Thymus (tissue), 14 donors: ENCODE measurements around the gene NTSR2. TPM values are rescaled to one million over a fixed set of nuclear protein-coding genes. Genes with fewer than 3 reads are reported as not detected.

Source experiments
- DNase-seq, 9 donors: peaks; one replicate each; pipeline ENCODE4 v3.0.0-alpha.2; 2013; ENCODE audit warnings: low spot score in 9 of 9, low read depth in 6 of 9, missing footprints in 1 of 9
- H3K27ac ChIP-seq, 2 donors: one replicate each; pipeline ENCODE4 v1.5.1; 2013; ENCODE audit warnings: control low read depth in 1 of 2, low read depth in 1 of 2, low read length in 1 of 2, mild to moderate bottlenecking in 1 of 2, moderate library complexity in 1 of 2
- H3K27me3 ChIP-seq, 2 donors: one replicate each; pipeline ENCODE4 v1.5.1; 2013; ENCODE audit warnings: low read length in 1 of 2; ENCODE audit not compliant: control insufficient read depth in 2 of 2, insufficient read depth in 1 of 2
- H3K36me3 ChIP-seq, 2 donors: one replicate each; pipeline ENCODE4 v1.5.1; 2013; ENCODE audit warnings: low read length in 1 of 2, mild to moderate bottlenecking in 1 of 2, moderate library complexity in 1 of 2; ENCODE audit not compliant: control insufficient read depth in 2 of 2, insufficient read depth in 2 of 2
- H3K4me1 ChIP-seq, 2 donors: one replicate each; pipeline ENCODE4 v1.5.1; 2013; ENCODE audit warnings: low read length in 2 of 2; ENCODE audit not compliant: control insufficient read depth in 2 of 2, insufficient read depth in 2 of 2
- H3K4me3 ChIP-seq, 2 donors: one replicate each; pipeline ENCODE4 v1.5.1; 2013; ENCODE audit warnings: low read length in 2 of 2, control low read depth in 1 of 2, mild to moderate bottlenecking in 1 of 2
- H3K9me3 ChIP-seq, 2 donors: one replicate each; pipeline ENCODE4 v1.5.1; 2013; ENCODE audit warnings: low read length in 1 of 2, mild to moderate bottlenecking in 1 of 2; ENCODE audit not compliant: control insufficient read depth in 2 of 2, insufficient read depth in 1 of 2
- WGBS: extraction: QIAGEN DNeasy Blood & Tissue Kit; methylation state at CpG from one replicate; pipeline ENCODE4 v1.1.7; 2013; 5-methylcytosine and 5-hydroxymethylcytosine counted together
- long read RNA-seq, 10 donors: transcript quantifications; one replicate each; lab custom pipeline, GENCODE V29; 2026
- polyA plus RNA-seq: library from polyadenylated mRNA; stranded (reverse); fragments of 200-250 nt; gene quantifications from one replicate; pipeline ENCODE4 v1.2.3, GENCODE V29; 2013
- total RNA-seq: library from RNA; stranded (reverse); fragments of 120-200 nt; gene quantifications from one replicate; pipeline ENCODE4 v1.2.4, GENCODE V29; 2013
- donor health status: healthy.

The NTSR2 gene, protein sequence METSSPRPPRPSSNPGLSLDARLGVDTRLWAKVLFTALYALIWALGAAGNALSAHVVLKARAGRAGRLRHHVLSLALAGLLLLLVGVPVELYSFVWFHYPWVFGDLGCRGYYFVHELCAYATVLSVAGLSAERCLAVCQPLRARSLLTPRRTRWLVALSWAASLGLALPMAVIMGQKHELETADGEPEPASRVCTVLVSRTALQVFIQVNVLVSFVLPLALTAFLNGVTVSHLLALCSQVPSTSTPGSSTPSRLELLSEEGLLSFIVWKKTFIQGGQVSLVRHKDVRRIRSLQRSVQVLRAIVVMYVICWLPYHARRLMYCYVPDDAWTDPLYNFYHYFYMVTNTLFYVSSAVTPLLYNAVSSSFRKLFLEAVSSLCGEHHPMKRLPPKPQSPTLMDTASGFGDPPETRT
- total RNA-seq, result not detected
- 0.07 TPM for polyA plus RNA-seq
- long read RNA-seq, donor 1, result 0 reads
- long read RNA-seq, donor 2, result 0 reads
- long read RNA-seq, donor 3, result 0 reads
- long read RNA-seq, donor 4, result 0 reads
- long read RNA-seq, donor 5, result 0 reads
- long read RNA-seq, donor 6, result 0 reads
- long read RNA-seq, donor 7, result 0 reads
- long read RNA-seq, donor 8, result 0 reads
- long read RNA-seq, donor 9, result 0 reads
- long read RNA-seq, donor 10, result 0 reads

DNA sequence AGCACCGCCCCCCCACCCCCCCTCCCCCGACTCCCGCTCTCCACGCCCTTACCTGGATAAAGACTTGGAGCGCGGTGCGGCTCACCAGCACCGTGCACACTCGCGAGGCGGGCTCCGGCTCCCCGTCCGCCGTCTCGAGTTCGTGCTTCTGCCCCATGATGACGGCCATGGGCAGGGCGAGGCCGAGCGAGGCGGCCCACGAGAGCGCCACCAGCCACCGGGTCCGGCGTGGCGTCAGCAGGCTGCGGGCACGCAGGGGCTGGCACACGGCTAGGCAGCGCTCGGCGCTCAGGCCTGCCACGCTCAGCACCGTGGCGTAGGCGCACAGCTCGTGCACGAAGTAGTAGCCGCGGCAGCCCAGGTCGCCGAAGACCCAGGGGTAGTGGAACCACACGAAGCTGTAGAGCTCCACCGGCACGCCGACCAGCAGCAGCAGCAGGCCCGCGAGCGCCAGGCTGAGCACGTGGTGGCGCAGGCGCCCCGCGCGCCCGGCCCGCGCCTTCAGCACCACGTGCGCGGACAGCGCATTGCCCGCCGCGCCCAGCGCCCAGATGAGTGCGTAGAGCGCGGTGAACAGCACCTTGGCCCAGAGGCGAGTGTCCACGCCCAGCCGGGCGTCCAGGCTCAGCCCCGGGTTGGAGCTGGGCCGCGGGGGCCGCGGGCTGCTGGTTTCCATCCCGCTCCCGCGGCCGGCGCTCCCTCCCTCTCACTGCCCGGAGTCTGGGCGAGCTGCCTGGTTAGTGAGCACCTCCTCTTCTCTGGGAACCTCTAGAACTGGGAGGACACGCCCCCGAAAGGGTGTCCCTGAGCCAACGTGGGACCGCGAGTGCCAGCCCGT is at the start of gene NTSR2:
Gene NTSR2 (minus strand): TSS at position 742 of the 838 bp plus-strand sequence. CDS start 66 bp downstream, at position 676.
- Histone ChIP-seq H3K4me1 (no peaks in the 10 kb centered on the region), H3K27ac (no peak within 1 kb of the TSS), H3K9me3 (no peaks in the 10 kb centered on the region), H3K4me3 (no peak within 1 kb of the TSS), H3K36me3 (no peaks in the 10 kb centered on the region), H3K27me3 (peaks cover 10 to 30% of the 10 kb centered on the region in 2 donors)
- WGBS, result 24% methylated on average over 93 of the region's 93 CpGs
- DNase-seq, result peak in 6 of 9 donors; percentile 15 to 63 (median 44)

DNA sequence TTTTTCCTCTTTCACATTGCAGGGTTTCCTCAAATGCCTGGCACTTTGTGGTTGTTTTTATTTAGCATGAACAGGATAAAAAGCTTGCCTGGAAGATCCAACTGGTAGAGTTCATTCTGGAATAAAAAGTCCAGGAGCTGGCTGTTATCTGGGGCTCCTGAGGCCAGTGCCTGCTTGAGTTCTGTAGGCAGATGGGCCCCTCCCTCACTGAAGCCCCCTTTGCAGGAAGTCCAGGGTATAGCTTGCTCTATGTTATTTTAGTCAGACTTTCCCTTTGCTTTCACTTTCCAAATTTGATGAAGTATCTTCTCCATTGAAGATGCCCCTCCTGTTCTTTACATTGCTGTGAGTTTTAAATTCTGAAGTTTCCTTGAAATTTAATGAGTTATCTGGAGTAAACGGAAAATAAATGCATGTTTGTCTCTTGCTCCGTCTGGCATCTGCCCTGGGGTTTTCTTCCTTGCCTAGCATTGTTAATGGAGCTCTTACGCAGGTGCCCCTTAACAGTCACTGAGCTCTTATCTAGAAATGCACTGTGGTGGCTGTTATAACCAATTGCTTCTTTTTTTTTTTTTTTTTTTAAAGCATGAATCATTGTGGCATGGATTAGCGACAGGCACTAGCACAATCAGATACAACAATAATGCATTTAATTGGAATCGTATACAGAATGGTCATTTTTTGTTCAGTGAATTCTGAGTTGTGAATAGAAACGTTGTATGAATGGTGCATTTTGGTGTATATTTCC is 49.4 kb upstream of the NTSR2 start:
- DNase-seq, result peak in 2 of 9 donors; percentile 19 to 52
- H3K36me3 ChIP-seq, result no peaks in the 10 kb centered on the region
- no peaks in the 10 kb centered on the region for H3K9me3 ChIP-seq
- H3K27ac ChIP-seq, result no peak overlapping the region
- peak overlapping the region in 1 of 2 donors; percentile 30 for H3K4me3 ChIP-seq
- WGBS, result 18% methylated on average over 6 of the region's 6 CpGs
- H3K27me3 ChIP-seq, result no peaks in the 10 kb centered on the region
- H3K4me1 ChIP-seq, result peaks cover 2 to 3% of the 10 kb centered on the region in 2 donors

DNA sequence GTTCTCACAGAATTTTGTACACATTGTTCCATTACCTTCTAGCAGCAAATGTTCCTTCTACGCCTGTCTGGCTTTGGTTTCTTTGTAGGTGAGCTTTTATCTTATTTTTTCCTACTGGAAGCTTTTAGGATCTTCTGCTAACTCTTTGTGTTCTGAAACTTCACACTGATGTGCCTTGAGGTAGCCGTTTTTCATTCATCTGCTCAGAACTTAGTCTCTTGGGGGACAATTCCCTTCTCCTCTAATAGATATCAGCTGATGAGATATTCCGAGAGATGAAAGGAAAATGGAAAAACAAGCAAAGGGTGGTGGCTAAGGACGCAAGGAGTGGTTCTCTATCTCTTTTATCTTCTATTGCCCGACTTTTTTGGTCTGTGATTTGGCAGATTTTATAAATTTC is 48.6 kb upstream of the NTSR2 start:
- no peaks in the 10 kb centered on the region for H3K27me3 ChIP-seq
- no peak for DNase-seq
- 95% methylated on average over 5 of the region's 5 CpGs for WGBS
- no peaks in the 10 kb centered on the region for H3K9me3 ChIP-seq
- H3K4me1 ChIP-seq, result peaks cover 2 to 3% of the 10 kb centered on the region in 2 donors
- no peak overlapping the region for H3K4me3 ChIP-seq
- no peaks in the 10 kb centered on the region for H3K36me3 ChIP-seq
- H3K27ac ChIP-seq, result no peak overlapping the region

DNA sequence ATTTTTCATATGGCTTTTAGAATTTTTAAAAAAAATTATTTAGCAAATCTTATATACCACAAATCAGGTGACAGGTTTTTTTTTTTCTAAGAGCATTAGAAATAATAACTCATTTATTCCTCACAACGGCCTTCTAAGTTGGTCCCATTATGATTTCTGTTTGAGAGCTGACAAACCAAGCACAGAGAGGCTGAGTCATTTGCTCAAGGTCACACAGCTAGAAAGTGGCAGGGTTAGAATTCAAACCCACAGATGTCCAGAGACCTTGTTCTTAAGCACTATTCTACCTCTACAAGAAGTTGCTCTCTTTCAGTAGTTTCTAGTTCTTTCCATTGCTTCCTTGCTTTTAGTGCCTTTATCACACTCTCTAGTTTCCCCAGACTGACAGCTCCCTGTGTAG is 47.6 kb upstream of the NTSR2 start:
- whole genome bisulfite sequencing, result 96% methylated on average over 1 of the region's 1 CpG
- no peak overlapping the region for H3K4me3 ChIP-seq
- H3K4me1 ChIP-seq, result peaks cover 2 to 3% of the 10 kb centered on the region in 2 donors
- H3K27ac ChIP-seq, result no peak overlapping the region
- H3K27me3 ChIP-seq, result no peaks in the 10 kb centered on the region
- no peak for DNase-seq
- no peaks in the 10 kb centered on the region for H3K36me3 ChIP-seq
- H3K9me3 ChIP-seq, result no peaks in the 10 kb centered on the region

DNA sequence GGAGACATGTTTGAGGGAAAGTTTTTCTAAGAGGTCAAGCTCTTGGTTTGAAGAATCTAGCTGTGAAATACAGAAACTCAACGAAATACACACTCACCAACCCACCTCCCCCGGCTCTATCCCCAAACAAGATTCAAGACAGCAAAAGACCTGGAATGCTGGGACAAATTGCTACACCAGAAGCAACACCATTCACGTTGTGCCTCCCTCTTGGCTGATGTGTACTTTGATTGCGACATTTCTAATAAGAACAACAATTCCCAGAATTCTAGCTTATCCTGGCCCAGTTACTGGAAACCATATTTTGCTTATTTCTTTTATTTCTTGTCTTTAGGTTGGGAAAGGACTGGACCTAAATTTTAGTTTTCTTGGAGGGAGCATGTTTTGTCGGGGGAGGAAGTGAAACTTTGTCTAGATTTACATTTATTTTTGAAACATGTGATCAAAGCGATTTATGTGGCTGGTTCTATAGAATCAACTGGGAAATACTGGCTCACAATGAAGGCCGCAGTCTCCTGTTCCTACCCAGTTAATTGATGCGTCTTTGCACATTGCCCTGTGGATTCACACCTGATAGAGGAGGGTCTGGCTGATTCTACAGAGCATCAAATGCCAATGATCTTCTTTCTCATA is 46.8 kb upstream of the NTSR2 start:
- peaks cover 2 to 3% of the 10 kb centered on the region in 2 donors for H3K4me1 ChIP-seq
- no peaks in the 10 kb centered on the region for H3K27me3 ChIP-seq
- no peak overlapping the region for H3K27ac ChIP-seq
- no peak overlapping the region for H3K4me3 ChIP-seq
- 84% methylated on average over 8 of the region's 8 CpGs for WGBS
- no peaks in the 10 kb centered on the region for H3K36me3 ChIP-seq
- H3K9me3 ChIP-seq, result no peaks in the 10 kb centered on the region
- DNase-seq, result no peak

DNA sequence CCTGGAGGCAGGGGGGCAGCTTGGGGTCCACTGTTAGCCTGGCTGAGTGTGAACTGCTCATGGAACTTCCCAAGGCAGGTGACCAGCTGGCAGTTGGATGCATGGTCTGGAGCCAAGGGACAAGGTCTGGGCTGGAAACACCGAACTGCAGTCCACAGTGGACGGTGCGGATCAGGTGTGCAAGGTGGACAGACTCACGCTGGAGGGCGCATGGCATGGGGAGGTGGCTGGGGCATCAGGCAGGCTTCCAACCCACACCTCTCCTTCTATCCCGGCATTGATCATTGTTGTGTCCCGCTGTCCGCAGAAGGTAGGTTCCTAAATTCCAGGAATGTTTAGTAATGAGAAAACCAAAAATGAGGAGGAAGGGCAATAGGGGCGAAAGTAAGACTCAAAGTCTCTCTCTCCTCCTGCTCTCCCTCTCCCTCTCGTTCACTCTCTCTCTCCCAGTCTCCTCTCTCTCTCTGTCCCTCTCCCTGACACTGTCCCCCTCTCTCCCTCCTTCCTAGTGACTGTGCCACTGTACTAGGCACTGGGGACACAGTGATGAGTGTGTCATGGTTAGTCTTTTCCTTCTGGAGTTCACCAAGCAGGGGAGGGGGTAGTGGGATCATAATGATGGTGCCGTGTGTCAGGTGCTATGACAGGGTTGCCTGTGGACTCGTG is 46.1 kb upstream of the NTSR2 start:
- no peaks in the 10 kb centered on the region for H3K9me3 ChIP-seq
- H3K4me3 ChIP-seq, result no peak overlapping the region
- no peaks in the 10 kb centered on the region for H3K36me3 ChIP-seq
- H3K27ac ChIP-seq, result no peak overlapping the region
- no peak for DNase-seq
- peaks cover 2 to 3% of the 10 kb centered on the region in 2 donors for H3K4me1 ChIP-seq
- WGBS, result 92% methylated on average over 12 of the region's 12 CpGs
- no peaks in the 10 kb centered on the region for H3K27me3 ChIP-seq

DNA sequence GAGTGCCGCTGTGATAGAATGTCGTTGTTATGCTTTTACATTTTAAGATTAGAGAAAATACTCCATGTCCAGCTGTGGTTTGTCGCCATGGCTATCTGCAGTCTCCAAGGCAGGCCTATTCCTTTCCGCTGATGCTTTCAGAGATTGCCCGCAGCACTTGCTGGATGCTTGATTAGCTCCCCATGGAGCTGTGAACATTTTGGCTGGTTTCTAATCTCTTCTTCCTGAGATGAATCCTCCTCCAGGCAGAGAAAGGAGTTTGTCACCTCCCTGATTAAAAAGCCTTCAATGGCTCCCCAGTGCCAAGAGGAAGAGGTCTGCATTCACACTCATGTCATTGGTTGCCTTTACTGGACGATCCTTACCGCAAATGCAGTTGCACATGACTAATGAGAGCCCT is 43.8 kb upstream of the NTSR2 start:
- H3K27ac ChIP-seq, result no peak overlapping the region
- no peaks in the 10 kb centered on the region for H3K36me3 ChIP-seq
- H3K27me3 ChIP-seq, result no peaks in the 10 kb centered on the region
- H3K9me3 ChIP-seq, result no peaks in the 10 kb centered on the region
- WGBS, result 97% methylated on average over 7 of the region's 7 CpGs
- DNase-seq, result no peak
- H3K4me3 ChIP-seq, result no peak overlapping the region
- H3K4me1 ChIP-seq, result no peaks in the 10 kb centered on the region

DNA sequence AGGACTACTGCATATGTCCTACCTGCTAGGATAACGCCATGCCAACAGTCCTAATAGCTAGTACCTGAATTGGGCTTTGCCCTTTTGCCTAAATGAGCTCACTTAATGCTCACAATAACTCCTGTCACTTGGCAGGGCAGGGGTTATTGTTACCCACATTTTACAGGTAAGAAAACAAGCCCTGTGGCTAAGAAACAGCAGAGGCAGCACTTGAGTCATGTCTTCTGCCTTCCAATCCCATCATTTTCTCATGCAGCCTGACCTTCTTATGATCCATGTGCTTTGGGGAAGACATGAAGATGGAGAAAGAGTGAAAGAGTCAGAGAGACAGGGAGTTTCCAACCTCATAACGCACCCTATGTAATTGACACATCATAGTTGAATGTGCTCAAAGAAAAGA is 42.9 kb upstream of the NTSR2 start:
- Histone ChIP-seq H3K4me1 (no peaks in the 10 kb centered on the region), H3K4me3 (no peak overlapping the region), H3K27ac (no peak overlapping the region), H3K36me3 (no peaks in the 10 kb centered on the region), H3K9me3 (peaks cover 0 to 5% of the 10 kb centered on the region in 2 donors), H3K27me3 (no peaks in the 10 kb centered on the region)
- DNase-seq, result no peak
- WGBS, result 93% methylated on average over 2 of the region's 2 CpGs
